ENCODE measurements around the gene ZC3H4.

ZC3H4 gene

DNA sequence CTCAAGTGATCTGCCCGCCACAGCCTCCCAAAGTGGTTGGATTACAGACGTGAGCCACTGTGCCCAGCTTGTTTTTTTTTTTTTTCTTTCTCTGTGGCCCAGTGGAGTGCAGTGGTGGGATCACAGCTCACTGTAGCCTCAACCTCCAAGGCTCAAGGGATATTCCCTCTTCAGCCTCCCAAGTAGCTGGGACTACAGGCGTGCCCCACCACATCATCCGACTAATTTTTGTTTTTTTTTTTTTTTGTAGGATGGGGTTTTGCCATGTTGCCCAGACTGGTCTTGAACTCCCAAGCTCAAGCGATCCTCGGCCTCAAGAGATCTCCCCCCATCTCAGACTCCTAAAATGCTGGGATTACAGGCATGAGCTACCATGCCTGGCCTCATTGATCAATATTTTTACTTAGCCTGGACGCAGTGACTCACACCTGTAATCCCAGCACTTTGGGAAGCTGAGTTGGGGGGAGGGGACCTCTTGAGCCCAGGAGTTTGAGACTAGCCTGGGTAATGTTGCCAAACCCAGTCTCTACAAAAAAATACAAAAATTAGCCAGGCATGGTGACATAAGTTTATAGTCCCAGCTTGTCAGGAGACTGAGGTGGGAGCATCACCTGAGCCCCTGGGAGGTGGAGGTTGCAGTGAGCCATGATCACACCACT, 18.7 kb upstream of the ZC3H4 start:
- DNase-seq, result no peak

DNA sequence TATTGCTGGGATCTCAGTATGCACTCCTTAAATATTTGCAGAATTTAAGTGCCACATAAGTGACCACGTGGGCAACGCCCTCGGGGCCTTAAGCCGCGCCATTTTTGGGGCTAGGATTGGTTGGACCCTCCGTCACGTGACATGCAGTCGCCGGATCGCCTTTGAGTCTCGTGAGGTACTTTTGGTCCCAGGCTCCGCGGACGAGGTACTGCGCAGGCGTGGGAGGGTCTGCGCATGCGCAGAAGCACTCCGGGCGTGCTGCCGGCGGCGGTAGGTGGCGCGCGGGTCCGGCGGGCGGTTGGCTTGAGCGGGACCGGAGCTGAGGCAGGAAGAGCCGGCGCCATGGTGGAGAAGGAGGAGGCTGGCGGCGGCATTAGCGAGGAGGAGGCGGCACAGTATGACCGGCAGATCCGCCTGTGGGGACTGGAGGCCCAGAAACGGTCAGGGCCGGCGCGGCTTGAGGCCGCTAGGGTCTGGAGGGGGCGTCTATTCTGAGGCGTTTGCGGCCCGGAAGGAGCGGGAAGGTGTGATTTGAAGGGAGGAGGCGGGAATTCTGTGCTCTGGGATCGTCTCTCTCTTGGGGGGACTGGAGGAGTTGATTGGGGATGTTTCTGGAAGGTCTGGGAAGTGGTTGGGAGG, 17.1 kb upstream of the ZC3H4 start, which contains the start of gene SAE1:
Gene SAE1 (plus strand): TSS at position 247 of the 639 bp plus-strand sequence. CDS start 96 bp downstream, at position 343.
- peak; percentile 98 for DNase-seq

DNA sequence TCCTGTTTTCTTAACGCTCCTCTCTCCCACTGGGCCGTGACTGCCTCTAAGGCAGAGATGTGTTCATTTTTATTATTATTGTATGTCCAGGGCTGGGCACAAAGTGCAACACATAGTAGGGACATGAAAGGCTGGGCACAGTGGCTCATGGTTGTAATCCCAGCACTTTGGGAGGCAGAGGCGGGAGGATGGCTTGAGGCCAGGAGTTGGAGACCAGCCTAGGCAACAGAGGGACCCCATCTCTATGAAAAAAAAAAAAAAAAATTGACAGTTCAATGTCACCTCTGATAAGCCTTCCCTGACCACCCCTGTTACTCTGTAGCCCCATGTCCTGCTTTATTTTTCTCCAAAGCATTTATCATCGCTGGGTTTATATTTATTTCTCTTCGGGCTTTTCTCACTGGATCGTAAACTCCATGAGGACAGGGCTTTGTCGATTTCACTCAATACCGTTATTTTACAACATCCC, 16.6 kb upstream of the ZC3H4 start:
- no peak for DNase-seq

DNA sequence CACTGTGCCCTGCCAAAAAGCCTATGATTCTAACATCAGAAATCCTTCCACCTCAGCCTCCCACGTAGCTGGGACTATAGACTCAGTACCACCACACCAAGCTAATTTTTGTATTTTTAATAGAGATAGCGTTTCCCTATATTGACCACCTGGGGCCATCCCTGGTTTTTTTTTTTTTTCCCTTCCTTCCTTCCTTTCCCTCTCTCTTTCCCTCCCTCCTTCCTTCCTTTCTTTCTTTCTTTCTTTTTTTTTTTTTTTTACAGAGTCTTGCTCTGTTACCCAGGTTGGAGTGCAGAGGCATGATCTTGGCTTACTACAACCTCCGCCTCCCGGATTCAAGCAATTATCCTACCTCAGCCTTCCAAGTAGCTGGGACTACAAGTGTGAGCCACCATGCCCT, 16.0 kb upstream of the ZC3H4 start:
- DNase-seq, result no peak

DNA sequence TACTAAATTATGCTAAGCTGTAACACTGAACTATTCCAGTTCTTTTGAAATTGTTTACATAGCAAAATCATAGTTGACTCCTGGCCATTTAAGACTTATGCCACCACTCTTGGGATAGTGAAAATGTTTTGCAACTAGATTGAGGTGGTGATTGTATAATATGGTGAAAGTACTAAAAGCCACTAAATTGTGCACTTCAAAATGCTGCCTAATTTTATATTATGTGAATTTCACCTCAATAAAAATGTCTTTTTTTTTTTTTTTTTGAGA, 12.0 kb upstream of the ZC3H4 start:
- no peak for DNase-seq

DNA sequence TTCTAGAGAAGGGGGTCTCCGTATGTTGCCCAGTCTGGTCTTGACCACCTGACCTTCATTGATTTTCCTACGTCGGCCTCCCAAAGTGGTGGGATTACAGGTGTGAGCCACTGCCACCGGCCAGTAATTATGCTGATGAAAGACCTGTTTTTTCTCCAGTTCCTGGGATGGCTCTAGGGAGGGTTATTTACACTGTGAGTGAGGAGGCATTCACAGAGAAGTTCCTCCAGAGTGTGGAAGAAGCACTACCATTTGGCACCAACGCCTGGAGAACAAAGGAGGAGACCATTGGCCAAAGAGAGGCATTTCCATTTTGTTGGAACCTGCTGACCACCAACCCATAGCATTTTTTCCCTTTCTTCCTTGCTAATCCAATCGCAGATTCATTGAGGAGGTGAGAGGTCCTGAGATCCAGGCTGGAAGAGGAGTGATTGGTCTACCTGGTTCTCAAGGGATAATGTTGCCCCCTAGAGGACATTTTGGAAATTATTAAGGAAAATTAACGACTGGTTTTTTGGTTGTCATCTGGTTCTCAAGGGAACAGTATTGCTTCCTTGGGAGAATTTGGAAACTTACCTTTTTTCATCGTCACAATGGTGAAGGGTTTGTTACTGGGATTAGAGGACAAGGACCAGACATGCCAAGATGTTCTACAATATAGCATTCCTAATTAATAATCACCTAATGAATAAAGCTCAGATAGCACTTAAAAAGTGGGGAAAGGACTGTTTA, 11.5 kb upstream of the ZC3H4 start:
- DNase-seq, result peak; percentile 56

DNA sequence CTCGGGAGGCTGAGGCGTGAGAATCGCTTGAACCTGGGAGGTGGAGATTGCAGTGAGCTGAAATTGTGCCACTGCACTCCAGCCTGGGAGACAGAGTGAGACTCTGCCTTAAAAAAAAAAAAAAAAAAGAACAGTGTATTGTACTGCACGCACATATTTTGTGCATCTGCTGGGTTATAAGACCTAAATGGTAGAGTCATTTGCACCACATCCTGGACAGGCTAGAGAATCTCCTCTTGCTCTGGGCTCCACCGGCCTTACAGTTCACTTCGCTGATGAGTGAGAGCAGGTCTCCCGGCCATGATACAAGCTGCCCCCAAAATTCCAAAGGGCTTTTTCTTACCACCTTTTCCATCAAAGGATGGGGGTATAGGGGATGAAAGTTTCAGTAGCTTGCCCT, 9.8 kb upstream of the ZC3H4 start:
- DNase-seq, result no peak

DNA sequence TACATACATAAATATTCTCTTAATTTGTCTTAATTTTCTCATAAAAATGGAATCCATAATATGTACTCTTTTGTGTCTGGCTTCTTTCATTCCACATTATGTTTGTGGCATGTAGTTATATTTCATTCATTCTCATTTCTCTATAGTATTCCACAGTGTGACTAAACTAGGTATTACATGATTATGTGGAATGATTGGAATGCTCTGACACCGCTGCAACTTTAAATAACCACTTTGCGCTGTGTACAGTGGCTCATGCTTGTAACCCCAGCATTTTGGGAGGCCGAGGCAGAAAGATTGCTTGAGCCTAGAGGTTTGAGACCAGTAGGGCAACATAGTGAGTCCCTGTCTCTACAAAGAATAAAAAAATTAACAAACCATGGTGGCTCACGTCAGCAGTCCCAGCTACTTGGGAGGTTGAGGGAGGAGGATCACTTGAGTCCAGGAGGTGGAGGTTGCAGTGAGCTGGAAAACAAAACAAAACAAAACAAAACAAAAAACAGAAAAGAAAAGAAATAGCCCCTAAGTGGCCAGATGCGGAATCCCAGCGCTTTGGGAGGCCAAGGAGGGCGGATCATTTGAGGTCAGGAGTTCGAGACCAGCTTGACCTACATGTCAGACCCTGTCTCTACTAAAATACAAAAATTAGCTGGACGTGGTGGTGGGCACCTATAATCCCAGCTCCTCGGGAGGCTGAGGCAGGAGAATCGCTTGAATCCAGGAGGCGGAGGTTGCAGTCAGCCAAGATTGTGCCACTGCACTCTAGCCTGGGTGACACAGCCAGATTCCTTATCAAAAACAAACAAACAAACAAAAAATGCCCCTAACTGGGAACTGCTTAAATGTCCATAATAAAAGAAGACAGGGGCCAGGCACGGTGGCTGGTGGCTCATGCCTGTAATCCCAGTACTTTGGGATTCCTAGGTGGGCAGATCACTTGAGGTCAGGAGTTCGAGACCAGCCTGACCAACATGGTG, 9.1 kb upstream of the ZC3H4 start:
- no peak for DNase-seq

DNA sequence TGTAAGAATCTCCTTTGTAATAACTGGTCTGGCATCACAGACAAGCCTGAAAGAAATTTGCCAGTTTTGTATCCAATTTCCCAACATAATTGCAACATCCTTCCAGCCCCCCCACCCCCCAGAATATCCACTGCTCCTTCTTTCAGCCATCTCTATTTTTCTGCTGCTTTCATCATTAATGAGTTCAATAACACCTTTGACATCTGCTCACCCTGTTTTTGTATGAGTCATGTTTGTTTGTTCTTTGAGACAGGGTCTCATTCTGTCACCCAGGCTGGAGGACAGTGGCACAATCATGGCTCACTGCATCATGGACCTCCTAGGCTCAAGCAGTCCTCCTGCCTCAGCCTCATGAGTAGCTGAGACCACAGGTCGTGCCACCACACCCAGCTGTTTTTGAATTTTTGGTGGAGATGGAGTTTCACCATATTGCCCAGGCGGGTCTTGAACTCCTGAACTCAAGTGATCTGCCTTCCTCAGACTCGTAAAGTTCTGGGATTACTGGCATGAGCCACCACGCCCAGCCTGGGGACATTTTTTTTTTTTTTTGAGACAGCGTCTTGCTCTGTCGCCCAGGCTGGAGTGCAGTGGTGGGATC, 7.0 kb upstream of the ZC3H4 start:
- DNase-seq, result no peak

DNA sequence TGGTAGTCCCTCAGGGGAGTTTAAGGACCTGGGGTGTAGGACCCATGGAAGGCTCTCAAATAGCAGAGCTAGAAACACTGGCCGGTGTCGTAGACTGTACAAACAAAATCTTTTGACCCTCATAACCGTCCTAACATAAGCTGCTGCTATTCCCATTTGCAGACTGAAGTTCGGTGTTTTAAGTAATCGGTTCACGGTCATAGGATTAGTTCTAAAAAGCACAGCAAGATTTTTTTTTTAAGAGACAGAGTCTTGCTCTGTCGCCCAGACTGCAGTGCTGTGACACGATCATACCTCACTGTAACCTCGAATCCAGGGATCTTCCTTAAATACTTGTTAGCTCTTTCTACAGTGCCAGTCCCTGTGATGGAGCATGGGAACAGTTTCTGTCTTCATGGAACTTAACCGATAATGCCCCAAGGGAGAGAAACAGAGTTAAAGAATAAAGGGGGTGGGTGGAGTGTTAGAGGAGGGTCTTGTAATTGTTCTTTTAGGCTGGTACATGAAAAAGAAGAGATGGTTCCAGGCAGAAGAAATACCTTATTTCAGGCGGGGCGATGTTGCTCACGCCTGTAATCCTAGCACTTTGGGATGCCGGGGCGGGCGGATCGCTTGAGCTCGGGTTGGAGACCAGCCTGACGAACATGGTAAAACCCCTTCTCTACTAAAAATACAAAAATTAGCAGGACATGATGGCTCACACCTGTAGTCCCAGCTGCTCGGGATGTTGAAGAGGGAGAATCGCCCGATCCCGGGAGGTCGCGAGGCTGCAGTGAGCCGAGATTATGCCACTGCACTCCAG, 475 bp upstream of the ZC3H4 start:
- DNase-seq, result no peak

DNA sequence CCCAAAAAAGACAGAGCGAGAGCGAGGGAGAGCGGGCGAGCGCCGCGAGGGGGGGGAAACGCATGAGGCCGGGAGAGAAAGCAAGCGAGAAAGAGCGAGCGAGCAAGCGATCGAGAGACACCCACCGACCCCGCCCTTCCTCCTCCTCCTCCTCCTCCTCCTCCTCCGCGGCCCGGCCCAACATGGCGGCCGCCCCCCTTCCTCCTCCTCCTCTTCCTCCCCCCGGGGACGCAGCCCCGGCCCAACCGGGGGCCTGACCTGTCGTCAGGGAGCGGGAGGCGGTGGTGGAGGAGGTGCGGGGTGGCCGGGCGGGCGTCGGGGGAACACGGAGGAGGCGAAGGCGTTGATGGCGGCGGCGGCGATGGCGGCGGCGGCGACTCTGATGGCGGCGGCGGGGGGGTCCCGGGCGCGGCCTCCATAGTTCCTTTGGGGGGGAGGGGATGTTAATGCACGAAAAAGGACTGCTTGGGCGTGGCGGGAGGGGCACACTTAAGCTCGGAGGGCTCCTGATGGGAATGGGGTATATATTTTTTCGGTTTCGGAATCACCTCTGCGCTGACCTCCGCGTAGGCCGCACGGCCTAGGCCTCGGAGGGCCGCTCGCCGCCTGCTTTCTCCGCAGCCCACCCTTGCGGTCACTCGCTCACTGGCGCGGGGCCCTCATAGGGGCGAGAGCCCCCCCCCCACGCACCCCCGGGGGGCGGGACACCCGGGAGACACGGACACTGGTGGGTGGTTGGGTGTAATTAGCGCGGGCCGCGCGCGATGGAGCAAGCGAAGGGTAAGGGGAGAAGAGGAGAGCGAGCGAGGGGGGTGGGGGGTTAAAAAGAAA, 1.2 kb downstream of the ZC3H4 start:
- peak; percentile 85 for DNase-seq

DNA sequence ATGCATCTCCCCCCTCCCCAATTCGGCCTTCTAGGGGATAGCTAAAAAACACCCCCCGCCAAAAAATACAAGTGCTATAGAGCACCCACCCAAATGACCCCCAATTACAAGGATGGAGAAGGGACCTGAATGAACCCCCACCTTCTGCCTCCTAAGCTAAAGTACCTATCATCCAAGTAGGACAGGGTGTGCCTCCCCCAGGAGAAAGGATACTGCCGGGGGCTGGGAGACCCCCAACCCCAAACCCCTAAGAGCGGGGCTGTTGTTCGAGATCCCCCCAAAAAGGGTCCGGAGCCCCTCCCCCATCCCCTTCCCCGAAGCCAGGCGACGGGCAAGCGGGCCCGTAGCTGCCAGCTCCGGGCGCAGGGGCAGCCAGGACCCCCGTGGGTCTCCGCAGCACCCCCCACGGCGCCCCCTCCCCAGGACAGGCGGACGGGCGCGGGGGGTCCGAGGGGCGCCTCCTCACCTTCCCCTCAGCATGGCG, 1.9 kb downstream of the ZC3H4 start:
- no peak for DNase-seq

DNA sequence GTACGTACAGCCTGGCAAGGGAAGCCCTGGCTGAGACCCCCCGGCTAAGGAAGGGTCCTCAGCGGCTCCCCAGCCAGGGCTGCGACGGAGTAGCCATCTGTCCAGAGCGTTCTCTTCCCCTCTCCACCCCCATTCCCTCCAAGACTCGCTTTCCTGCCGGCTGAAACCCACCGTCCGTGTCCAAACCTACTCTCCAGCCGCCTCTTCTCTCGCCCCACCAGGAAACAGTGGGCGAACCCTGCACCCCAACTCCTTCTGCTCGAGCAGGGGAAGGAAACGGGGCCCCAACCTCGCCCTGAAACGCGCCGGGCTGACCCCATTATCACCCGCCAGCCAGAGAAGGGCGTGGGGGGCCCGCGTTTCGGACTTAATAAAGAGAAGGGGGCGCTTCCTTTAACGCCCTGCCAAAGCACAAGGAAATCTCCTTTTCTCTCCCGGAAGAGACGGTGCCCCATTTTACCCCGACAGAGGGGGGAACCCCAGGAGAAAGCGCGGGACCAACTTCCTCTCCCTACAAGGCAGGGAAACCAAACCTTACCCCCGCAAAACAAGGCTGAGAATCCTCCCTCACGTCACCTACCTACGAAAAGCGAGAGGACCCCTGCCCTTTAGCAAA, 2.5 kb downstream of the ZC3H4 start:
- DNase-seq, result no peak

DNA sequence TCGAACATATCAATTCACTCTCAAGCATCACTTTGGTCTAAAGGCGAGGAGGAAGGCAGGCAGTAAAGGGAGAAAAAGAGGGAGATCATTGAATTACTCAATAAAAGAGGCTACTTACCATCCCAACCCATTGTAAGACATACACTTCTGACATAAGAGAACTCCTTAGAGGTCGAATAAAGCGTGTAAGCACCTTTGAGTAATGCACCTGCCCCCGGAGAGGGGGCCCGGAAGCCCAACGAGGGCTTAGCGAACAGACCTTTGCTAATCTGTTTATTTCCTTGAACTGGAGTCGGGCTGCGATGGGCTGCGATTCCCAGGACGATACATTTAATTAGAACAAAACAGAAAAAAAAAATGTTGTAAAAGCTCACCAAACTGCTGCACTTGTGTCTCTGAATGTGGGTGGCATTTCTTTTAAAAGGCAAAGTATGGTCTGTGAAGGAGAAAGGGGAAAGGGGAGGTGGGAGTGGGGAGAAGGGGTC, 3.0 kb downstream of the ZC3H4 start:
- DNase-seq, result no peak

DNA sequence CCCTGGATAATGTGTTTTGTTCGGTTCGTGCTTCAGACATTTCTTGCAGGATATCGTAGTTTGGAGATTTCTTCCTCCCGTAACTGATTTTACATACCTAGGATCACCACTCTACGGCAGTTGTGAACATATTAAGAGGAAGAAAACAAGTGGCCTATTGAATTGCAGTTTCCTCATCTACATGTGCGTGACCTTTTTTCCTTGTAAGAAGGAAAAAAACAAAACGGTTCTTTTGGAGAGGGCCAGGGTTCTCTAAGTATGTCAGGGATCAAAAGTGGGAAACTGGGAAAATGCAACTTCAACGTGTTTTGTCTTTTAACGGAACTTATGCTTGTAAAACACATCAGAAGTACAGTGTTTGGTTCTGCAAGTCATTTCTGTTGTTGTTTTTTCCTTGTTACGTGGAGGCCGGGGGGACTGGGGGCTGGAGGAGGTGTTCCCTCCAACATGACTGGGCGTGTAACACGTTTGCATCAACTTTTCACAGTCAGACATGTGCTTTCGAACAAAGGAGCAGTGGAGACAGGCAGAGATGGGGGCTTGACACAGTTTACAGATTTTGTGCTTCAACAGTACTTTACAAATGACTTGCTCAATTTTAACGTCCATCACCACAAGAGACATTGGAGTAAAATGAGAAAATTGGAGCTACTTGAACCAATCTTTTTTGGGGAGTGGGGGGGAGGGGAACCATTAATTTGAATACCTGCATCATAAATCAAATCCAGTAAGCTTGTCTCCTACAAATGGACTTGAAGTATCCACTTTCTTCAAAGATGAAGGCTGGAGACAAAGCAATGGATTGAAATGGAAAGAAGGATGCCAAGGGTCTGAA, 3.8 kb downstream of the ZC3H4 start:
- no peak for DNase-seq

DNA sequence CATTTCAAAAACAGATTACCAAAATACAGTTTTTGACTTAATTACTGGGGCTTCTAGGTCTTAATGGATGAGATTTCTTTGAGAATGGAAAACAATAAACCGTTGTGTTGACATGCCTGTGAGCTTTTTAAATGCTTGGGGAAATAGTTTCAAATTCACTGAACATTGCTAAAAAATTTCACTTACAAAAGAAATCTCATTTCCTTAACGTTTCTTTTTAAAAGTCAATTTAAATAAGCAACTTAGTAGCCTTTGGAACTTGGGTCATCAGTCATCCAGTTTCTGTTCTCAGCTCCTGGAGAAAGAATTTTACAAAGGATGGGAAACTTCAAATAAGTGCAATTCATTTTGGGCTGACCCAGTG, 4.4 kb downstream of the ZC3H4 start:
- DNase-seq, result no peak

DNA sequence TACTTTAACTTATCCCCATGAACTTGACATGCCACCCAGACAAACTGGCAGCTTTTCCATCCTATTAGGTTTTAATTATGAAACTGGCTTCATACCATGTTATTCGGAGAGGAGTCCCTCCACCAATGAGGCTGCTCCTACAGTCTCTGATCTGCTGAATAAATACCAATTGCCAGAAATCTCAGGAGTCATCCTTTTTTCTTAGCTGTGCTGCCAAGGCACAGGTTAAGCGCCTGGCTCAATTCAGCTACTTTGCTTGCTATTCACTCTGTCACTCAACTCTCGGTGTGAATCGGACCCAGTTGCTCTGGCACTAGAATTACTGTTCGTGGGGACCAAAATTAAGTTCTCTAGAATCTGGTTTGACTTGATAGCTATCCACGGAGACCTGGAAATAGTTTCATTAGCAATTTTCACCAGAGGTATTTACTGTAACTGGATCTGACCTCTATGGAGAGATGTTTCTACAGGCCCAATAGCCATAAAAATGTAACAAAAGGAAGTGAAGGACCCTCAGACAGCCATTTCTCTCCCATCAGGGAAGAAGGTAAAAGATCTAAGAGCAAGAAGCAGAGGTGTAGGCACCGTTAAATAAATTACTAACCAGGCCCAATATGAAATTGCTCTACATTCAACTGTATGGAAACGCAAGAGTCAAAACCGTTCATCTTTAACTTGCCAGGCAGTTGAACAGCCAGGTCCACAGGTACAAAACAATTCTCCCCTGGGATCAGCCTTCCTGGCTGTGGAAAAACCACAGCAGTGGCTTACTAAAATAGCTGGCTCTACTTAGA, 5.4 kb downstream of the ZC3H4 start:
- no peak for DNase-seq

DNA sequence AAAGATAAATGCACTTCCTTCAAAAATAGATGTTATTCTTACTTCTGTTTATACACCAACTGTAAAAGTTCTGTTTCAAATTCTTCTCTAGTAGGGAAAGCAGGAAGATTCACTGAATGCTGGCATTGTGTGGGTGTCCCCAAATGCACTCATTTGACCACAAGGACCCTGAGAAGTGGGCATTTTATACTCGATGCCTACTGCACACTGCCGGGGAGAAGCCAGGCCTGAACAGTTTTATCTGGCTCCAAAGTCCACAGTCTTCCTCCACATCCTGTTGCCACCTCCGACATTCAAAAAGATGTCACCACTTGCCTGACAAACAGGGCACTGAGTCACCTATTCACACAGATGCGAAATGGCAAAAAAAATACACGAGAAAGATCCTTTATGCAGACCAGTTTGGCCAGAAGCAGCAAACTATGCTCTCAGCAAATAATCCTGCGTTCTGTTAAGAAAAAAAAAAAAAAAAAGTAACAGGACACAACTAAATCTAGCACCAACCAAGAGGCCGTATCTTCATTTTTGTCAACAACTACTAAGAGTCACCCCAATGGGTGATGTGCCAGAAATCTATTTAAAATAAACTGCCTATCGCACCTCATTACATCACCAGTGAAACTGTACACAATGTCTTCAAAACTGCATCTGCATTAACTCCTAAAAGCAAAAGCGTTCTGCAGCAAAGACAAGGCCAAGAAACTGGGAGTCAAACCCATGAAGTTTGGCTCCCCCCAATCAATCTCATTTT, 6.2 kb downstream of the ZC3H4 start:
- no peak for DNase-seq

Data from NCI-H510A (cell line).